Hypothalamus (tissue), 51 donors: ENCODE measurements around the gene IFI27.

Source experiments
- DNase-seq, 51 donors: peaks; one replicate each; lab custom pipeline; 2025; lab: John Stamatoyannopoulos, UW

The IFI27 gene

DNA sequence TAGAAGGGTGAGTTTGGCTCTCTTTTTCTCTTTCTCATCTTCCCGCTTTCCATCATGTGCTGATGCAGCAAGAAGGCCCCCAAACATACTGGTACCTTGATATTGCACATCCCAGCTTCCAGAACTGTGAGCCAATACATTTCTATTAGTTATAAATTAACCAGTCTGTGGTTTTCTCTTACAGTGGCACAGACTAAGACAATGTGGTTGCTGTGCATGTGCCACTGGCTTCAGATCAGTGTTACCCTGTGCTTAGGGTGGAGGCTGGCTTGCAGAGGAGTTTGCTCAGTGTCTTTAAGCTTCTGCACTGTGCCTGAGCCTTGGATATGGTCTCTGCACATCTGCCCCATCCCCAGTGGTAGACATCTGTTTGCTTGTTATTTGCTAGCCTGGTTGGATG is 13.3 kb downstream of the IFI27 start:
- no peak for DNase-seq

DNA sequence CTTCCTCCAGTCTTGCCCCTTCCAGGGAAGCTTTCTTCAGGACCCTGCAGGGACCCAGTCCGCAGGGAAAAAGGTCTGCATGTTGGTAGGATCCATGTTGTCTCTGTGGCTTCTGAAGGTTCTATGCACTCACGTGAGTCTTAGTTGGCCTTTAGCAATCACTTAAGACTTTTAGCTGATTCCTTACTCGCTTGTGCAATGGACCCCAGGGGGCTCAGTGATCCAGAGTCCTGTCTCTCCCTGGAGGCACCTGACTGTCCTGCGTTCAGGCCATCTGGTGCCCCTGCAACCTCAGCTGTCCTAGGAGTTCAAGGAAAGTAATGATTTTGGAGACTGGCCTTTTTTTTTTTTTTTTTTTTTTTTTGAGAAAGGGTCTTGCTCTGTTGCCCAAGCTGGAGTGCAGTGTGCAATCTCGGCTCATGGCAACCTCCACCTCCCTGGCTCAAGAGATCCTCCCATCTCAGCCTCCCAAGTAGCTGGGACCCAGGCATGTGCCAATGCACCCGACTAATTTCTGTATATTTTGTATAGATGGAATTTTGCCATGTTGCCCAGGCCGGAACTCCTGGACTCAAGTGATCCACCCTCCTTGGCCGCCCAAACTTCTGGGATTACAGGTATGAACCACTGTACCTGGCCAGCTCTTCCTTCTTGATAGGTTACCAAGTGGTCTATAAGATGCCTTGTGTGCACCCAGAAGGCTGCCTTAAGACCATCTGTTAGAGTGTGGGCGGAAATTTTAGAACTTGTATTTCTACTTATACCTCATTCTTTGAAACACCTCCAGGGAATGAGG is 14.2 kb downstream of the IFI27 start:
- no peak for DNase-seq

DNA sequence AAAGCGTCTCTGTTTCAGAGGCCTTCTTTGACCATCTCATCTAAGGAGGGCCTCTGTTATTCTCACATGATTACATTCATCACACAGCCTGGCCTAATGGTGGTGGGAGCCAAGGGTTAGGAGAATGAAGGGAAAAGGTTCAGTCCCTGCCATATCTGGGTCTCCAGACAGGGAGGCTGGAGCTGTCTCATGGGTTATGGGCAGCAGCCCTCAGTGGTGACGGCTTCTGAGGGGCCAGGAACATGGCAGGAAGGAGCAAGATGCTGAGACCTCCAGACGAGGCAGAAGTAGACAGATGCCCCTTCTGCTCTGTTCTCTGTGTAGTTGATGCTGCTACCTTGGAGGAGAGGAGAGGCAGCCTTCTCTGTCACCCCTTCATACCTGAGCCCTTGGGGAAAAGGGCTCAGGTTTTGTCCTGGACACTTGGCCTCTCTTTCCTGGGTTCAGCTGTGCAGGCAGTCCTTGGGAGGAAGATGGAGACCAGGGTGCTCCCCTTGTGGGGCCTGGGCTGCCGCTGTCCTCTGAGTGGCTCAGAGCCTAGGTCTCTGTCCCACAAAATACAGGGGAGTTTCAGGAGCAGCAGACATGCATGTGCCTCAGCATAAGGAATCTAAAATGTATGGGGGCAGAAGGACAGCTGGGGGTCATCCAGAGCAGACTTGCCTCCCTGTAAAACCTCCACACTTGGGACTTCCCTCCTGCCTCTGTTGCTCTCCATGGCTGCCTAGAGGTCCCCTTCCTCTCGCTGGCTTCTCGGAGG is 15.3 kb downstream of the IFI27 start:
- no peak for DNase-seq

DNA sequence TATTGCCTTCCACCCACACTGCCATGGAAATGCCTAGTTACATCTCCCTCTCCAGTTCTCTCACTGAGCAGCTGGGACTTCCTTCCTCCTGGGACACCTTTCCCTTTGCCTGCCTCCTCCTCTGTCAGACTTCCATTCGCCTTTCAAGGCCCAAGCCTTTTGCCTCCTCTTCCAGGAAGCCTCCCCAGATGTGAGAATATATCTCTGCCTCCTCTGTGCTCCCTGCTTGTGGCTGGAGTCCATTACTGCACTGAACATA is 15.8 kb downstream of the IFI27 start:
- DNase-seq: no peak

DNA sequence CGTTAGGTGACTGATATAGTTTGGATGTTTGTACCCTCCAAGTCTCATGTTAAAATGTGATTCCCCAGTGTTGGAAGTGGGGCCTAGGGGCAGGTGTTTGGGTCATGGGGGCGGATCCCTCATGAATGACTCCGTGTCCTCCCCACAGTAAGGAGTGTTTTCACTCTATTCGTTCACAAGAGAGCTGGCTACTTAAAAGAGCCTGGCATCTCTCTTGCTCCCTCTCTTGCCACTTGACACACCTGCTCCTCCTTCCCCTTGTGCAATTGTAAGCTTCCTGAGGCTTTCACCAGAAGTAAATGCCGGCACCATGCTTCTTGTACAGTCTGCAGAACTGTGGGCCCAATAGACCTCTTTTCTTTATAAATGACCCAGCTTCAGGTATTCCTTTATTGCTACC is 16.3 kb downstream of the IFI27 start:
- DNase-seq: no peak

DNA sequence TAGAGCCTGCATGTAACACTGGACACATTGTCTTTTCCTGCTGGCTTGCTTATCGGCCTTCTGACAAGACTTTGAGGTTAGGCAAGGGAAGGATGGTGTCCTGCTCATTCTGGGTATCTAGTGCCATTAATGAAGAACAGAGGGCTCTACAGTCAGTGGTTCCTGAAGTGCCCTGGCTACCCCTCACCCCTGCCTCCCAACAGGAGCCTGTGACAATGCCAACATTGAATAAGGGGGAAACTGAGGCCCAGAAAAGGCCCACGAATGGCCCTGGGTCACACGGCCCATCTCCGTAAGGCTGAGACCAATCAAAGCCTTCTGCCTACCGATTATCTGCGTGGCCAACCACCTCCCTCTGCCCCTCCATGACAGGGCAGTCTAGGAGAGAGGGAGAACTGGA is 16.8 kb downstream of the IFI27 start:
- DNase-seq: no peak

DNA sequence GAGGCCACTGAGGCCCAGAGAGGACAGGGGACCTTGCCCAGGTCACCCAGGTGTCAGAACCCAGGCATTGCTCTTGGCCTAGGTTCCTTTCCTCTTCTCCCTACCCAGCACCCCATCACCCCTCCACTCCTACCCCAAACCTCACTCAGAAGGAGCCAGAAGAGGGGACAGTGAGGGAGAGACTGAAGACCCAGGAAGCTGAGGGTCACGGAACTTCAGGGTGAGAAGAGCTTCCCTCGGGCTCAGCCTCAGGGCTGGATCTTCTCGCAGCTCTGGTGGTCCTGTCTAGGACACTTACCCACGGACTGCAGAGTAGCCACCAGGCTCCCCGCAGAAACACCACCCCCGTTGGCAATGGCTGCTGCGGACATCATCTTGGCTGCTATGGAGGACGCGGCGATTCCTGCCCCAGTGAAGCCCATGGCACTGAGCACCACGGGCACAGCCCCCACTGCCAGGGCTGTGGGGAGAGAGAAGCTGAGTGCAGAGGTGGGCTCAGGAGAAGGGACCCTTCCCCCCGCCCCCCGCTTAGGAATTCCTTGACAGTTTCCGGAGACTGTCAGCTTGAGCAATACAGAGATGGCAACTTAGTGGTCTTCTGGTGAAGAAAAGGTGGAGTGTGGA is 17.8 kb downstream of the IFI27 start:
- DNase-seq: no peak

DNA sequence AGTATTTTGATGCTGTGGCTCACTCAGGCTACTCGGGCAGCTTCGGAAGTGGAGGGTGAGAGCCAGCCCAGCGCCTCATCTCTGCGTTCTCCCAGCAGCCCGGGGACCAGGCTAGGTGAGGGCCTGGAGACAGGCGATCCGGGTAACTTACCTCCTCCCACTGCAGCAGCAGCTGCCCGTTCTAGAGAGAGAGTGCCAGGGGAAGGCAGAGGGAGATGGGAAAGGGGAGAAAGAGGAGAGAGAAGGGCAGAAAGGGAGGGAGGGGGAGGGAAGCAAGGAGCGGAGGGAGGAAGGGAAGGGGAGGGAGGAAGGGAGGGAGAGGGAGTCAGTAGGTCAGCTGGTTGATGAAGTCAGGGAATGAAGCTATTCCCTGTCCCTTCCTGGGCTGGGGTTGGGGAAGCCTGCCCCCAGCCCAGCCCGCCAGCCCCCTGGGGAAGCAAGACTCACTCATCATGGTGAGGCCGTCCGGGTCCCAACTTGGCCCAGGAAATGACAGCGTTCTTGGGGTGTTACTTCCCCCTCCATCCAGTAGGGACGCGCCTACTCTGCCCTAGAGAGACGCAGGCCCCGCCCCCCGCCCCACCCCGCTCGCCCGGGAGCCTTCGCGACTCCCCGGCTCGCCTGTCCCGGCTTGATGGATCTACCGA is 18.7 kb downstream of the IFI27 start, which contains the start of gene IFI27L2:
TSS of gene IFI27L2 (minus strand) at position 494 of the 647 bp plus-strand sequence. CDS start at position 454, 40 bp downstream.
- peak; percentile 27 to 92 (median 79) for DNase-seq

DNA sequence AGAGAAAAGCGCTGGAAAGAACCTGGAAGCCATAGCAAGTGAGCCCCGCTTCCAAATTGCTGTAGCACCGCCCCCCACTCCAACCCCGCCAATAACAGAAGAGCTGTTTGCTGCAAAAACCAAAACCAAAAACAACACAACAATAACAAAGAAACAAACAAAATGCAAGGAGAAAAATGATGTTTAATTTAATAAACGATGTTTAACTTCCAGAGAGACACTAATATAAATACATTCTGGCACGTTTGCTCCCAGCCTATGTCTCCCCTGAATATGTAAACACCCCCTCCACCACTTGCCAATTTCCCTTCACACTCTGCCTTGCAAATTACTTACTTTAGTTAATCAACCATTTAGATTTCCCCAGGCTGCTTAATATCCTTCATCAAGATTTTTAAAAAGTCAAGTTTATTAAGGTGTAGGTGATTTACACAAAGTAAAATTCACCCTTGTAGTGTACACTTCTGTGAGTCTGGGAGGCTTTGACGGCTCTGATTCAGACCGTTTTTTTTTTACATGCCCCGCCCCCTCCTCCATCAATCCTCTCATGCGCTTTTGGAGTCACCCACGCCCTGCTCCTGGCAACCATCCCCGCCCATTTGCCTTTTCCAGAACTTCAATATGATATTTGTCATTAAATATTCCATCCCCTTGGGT is 19.4 kb downstream of the IFI27 start:
- peak in 13 of 51 donors; percentile 11 to 62 (median 23) for DNase-seq

DNA sequence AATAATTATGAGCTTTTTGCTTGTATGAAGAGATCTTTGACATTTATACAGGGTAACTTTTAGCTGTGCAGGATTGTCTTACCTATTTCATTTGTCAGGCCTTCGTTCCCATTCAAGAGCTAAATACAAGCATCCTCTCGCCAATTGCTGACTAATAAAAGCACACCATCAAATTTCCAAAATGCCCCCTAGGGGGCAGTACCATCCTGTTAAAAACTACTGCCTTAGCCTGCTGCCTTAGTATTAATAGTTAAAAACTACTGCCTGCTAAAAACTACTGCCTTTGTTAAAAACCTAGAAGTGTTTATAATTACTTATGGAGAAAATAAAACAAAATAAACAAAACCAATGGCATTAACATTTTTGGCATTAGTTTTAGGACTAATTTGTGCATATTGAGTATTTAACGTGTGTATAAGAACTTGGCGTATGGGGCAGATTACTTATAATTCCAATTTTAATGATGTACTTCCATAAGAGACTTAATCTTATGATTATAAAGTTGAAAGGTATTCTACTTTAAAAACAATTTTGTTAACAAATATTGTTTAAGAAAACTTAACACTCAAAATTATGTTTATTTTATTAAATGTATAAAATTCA is 21.9 kb downstream of the IFI27 start:
- peak in 26 of 51 donors; percentile 6 to 83 (median 34) for DNase-seq

DNA sequence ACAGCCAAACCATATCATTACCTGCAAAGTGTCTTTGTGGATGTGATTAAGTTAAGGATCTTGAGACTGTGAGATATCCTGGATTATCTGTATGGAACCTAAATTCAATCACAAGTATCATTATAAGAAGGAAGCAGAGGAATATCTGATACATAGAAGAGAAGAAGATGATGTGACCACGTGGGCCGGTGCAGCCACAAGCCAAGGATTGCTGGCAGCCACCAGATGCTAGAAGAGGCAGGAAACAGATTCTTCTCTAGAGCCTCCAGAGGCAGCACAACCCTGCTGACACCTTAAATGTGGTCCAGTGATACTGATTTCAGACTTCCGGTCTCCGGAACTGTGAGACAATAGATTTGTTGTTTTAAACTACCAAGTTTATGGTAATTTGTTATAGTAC is 24.9 kb downstream of the IFI27 start:
- DNase-seq: no peak

DNA sequence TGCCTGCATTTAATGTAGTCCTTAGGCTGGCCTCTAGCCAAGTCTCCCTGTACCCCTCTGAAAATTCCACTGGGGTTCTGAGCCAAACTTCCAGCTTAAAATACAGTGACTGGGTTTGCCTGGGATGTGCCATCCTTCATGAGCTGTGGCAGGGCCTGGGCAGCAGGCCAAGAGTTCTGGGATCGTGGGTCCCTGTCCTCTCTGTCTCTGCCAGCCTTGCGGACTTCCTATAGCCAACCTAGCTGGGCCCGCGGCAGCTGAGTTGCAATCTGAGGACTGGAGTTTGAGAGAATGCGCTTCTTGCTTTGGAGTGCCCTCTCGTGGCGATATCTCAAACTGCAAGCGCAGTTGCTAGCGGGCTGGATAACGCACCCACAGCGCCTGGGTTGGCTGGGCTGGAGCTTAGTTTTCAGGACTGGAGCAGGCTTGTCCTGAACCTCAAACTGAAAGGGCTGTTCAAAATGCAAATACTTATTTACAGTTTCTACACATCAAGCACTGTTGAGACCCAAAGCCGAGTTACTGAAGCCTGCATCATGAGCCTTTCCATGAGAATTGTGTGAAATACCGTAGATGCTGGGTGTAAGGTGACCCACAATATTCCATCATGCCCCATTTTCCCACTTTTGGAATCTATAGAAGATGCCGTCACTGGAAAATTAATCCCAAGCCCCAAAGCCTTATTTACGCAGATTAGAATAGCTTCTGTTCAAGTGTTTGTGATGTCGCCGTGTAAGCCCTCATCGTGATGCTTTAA is 26.2 kb downstream of the IFI27 start:
- peak; percentile 19 to 93 (median 73) for DNase-seq

DNA sequence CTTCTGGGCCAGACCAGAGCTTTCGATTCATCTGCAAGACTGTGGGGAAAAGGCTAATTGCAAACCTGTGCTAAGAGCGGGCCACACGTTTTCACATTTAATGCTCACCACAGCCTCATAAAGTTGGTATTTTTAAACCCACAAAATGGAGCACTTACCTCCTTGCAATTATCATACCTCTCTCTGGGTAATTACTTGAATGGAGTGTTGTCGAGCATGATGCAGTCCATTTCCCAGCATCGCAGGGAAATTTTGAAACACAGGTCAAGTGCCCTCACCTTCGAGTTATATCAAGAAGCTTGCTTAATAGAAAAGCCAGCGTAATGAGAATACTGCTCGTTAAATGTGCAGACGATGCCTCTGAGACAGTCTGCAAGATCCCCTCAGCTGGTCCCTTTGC is 27.7 kb downstream of the IFI27 start:
- no peak for DNase-seq

DNA sequence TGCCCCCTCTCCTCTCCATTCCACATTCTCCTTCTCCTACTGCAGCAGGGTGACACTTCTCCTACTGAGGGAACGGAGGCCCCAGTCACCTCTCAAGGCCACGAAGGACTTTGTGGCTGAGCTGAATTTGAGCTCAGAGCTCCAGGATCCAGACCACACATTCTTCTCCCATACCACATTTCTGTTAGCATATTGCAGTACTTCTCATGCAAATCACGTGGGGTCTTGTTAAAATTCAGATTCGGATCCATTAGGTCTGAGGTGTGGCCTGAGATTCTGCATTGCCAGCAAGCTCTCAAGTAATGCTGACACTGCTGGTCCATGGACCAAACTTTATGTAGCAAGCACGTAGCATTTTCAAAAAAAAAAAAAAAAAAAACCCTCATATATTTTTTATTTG is 28.5 kb downstream of the IFI27 start:
- DNase-seq: no peak

DNA sequence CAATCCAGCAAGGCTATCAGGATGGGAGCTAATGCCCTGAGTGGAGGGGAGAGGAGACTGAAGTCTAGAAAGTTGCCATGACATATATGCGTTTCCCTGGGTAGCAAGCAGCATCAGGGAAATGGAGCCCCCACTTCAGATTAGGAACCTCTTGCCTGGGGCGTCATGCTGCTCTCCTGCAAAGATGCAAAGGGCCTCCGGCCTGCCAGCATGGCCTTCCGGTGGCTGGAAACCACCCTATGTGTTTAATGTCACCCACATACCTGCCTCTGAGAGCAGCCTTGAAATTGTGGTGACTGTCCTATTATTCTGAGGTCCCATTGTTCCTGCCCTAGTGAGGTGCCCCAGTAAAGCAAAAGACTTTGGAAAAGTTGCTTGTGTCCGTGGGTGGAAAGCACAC is 28.9 kb downstream of the IFI27 start:
- no peak for DNase-seq

DNA sequence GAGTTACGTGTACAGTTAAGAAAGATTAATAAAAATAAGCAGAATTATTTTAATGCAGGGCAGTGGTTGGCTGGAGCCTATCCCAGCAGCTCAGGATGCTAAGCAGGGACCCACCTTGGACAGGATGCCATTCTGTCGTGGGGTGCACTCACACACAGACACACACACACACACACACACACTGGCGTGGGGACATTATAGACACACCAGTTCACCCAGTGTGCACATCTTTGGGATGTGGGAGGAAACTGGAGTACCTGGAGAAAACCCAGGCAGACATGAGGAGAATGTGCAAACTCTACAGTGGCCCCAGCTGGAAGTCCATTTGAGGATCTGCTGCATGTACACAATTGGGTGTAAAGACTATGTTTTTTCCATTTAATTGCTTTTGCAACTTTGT is 31.7 kb downstream of the IFI27 start:
- DNase-seq: no peak

DNA sequence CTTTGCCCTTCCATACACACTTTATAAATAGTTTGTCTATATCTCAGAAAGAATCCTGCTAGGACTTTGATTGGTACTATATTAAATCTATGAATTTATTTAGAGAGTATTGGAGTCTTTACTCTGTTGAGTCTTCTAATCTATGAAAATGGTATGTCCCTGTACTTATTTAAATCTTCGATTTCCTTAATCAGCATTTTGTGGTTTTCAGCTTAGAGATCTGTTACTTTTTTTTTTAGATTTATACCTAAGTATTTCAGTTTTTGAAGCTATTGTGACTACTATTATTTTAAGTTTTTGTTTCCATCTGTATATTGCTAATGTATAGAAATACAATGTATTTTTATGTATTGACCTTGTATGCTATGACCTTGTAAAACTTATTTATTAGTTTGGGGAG is 32.3 kb downstream of the IFI27 start:
- DNase-seq: no peak

DNA sequence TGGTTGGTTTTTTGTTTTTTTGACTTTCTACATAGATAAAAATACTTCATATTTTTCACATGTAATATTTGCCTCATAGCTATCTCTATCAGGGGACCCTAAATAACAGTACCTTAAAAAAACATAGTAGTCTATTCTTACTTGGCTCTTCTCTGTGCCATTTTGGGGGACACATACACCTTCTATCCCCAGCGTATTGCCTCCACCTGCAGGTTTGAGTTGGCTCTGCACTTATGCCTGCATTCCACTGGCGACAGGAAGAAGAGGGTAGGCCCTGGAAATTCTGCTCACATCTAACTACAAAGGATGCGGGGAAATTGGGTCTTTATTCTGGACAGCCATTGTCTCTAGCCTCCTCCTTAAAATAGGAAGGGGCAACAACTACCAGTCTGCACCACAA is 32.7 kb downstream of the IFI27 start:
- no peak for DNase-seq

DNA sequence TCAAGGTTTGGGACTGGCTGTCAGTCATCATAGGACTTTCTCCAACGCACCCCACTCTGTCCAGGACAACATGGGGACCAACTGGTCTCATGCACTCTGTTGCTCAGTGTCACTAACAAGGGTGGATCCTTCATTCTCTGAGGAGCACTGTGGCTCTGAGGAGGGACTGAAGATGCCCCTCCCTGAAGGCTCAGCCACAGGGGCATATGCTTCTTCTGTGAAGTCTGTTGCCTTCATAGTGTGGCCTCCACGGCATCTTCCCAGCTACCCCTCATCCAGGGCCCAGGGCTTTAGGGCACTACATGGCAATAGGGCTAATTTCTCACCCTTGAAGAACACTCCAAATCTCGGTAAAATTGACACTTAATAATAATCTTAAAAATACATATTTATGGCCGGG is 33.2 kb downstream of the IFI27 start:
- no peak for DNase-seq

DNA sequence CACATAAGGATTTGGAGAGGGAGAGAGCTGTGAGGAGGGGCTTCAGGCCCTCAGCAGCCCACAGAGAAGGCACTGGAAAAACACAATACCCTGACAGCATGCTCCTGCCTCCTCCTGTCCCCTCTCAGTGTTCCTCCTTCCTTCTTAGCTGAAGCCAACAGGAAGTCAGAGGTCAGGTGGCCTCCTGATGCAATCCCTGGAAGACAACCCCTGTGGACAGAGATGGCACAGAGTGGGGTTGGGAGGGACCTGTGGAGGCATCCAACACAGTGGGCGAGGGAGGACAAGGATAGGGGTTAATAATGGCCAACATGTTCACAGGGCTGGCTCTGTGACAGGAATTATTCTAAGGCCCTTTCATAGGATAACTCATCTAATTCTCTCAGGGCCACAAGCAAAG is 34.2 kb downstream of the IFI27 start:
- no peak for DNase-seq
